GM12878 (cell line): ENCODE results near the gene POLE3. TPM values are rescaled to one million over a fixed set of nuclear protein-coding genes. Genes with fewer than 3 reads are reported as not detected.

Source experiments
- ATAC-seq: fragments of 200-7000 bp; cut with Tn5 transposase; 3 replicates; pipeline ENCODE4 v1.9.1; 2020; ENCODE audit warnings: mild to moderate bottlenecking, moderate library complexity
- BruUV-seq: library from RNA; stranded (reverse); fragments of 400-500 nt; replicated peaks from 2 replicates; lab custom pipeline; 2021; lab: Mats Ljungman, UMichigan
- CTCF ChIA-PET: fragments of 300-600 bp; sonication (Branson Sonifier 250); formaldehyde crosslinking; extraction: SDS; loops from one replicate; lab custom pipeline; 2021; ENCODE audit warnings: inconsistent platforms; lab: Yijun Ruan, JAX
- POLR2A ChIA-PET: fragments of 350-600 bp; formaldehyde crosslinking; extraction: SDS; loops from one replicate; lab custom pipeline; 2021; ENCODE audit warnings: inconsistent platforms; lab: Charles Lee
- RAD21 ChIA-PET: fragments of 300-600 bp; sonication (Branson Sonifier 250); formaldehyde crosslinking; loops from one replicate; lab custom pipeline; 2023; ENCODE audit warnings: antibody characterized with exemption; ENCODE audit not compliant: unreplicated experiment; lab: Charles Lee
- SMC1A ChIA-PET: fragments of 300-600 bp; sonication (Branson Sonifier 250); formaldehyde crosslinking; loops from one replicate; lab custom pipeline; 2023; ENCODE audit not compliant: unreplicated experiment, uncharacterized antibody; lab: Charles Lee
- DNase-seq: peaks from one replicate; pipeline ENCODE4 v3.0.0-alpha.2; 2011; ENCODE audit warnings: low read depth, low spot score
- FAIRE-seq: peaks from 3 replicates; lab custom pipeline; 2011; peaks lifted over from hg19 to GRCh38; lab: Jason Lieb, UNC
- H2AFZ ChIP-seq: 2 replicates; pipeline ENCODE4 v1.6.0; 2011; ENCODE audit warnings: low read depth, low read length, control low read depth; ENCODE audit not compliant: control insufficient read depth
- H3K27ac ChIP-seq: 2 replicates; pipeline ENCODE4 v1.5.1; 2011; ENCODE audit warnings: control low read depth; ENCODE audit not compliant: control insufficient read depth, insufficient read depth
- H3K27me3 ChIP-seq, 2 experiments: replicated peaks in 1 of 2; 2 replicates each; pipeline versions ENCODE4 v1.6.0 to v1.6.1; 2011; ENCODE audit warnings: low read length in 1 of 2; ENCODE audit not compliant: control insufficient read depth in 2 of 2, insufficient read depth in 2 of 2
- H3K36me3 ChIP-seq, 2 experiments: 2 replicates each; pipeline ENCODE4 v1.5.1; 2011; ENCODE audit warnings: low read length in 1 of 2; ENCODE audit not compliant: control insufficient read depth in 2 of 2, insufficient read depth in 2 of 2
- H3K4me1 ChIP-seq: 2 replicates; pipeline ENCODE4 v1.6.1; 2011; ENCODE audit warnings: mild to moderate bottlenecking, low read length, moderate library complexity, mixed read lengths; ENCODE audit not compliant: control insufficient read depth, insufficient read depth
- H3K4me2 ChIP-seq: 2 replicates; pipeline ENCODE4 v1.6.0; 2011; ENCODE audit warnings: control low read depth; ENCODE audit not compliant: control insufficient read depth, insufficient read depth
- H3K4me3 ChIP-seq: fragments of 200-600 bp; sonication (generic); 2 replicates; pipeline ENCODE4 v1.5.1; 2016
- H3K79me2 ChIP-seq: 2 replicates; pipeline ENCODE4 v1.6.0; 2011; ENCODE audit warnings: low read length; ENCODE audit not compliant: control insufficient read depth, insufficient read depth
- H3K9ac ChIP-seq: 2 replicates; pipeline ENCODE4 v1.8.0; 2011; ENCODE audit warnings: low read length, control low read depth, mixed read lengths; ENCODE audit not compliant: control insufficient read depth, insufficient read depth
- H3K9me3 ChIP-seq: replicated peaks from 3 replicates; pipeline ENCODE4 v1.5.1; 2011; ENCODE audit warnings: mild to moderate bottlenecking, low read length; ENCODE audit not compliant: control insufficient read depth, insufficient read depth
- H4K20me1 ChIP-seq: 2 replicates; pipeline ENCODE4 v1.6.0; 2011; ENCODE audit not compliant: control insufficient read depth, insufficient read depth
- ATF3 ChIP-seq: IDR thresholded peaks from 2 replicates; pipeline ENCODE4 v1.6.1; 2011; ENCODE audit warnings: low read depth, mild to moderate bottlenecking, low read length, moderate library complexity, borderline replicate concordance; ENCODE audit errors: extremely low read depth
- CBX3 ChIP-seq: fragments of 200-600 bp; sonication (generic); IDR thresholded peaks from 2 replicates; pipeline ENCODE4 v1.6.1; 2016; ENCODE audit warnings: low read depth, borderline replicate concordance
- CHD1 ChIP-seq: IDR thresholded peaks from 2 replicates; pipeline ENCODE4 v1.6.1; 2012; ENCODE audit warnings: low read depth, low read length, improper control_type of control experiment
- CHD2 ChIP-seq: IDR thresholded peaks from 2 replicates; pipeline ENCODE4 v1.6.1; 2011; ENCODE audit warnings: low read depth, low read length, improper control_type of control experiment, borderline replicate concordance
- IKZF1 ChIP-seq: fragments of 450-650 bp; conservative IDR thresholded peaks from 2 replicates; pipeline ENCODE4 v1.6.1; 2017; ENCODE audit warnings: antibody characterized with exemption, mild to moderate bottlenecking
- NFYB ChIP-seq: IDR thresholded peaks from 2 replicates; pipeline ENCODE4 v1.6.1; 2011; ENCODE audit warnings: low read depth, mild to moderate bottlenecking, low read length, improper control_type of control experiment, moderate library complexity; ENCODE audit not compliant: insufficient read depth
- NKRF ChIP-seq: fragments of 450-650 bp; conservative IDR thresholded peaks from 2 replicates; pipeline ENCODE4 v1.6.1; 2017; ENCODE audit warnings: mild to moderate bottlenecking, moderate library complexity
- POU2F2 ChIP-seq: IDR thresholded peaks from 3 replicates; pipeline ENCODE4 v1.6.1; 2011; ENCODE audit warnings: low read depth, mild to moderate bottlenecking, low read length, borderline replicate concordance
- RAD21 ChIP-seq: IDR thresholded peaks from 2 replicates; pipeline ENCODE4 v1.6.1; 2011; ENCODE audit warnings: mild to moderate bottlenecking, low read depth, low read length, moderate library complexity; ENCODE audit not compliant: insufficient read depth
- RB1 ChIP-seq: fragments of 450-650 bp; formaldehyde crosslinking; IDR thresholded peaks from 2 replicates; pipeline ENCODE4 v1.6.1; 2017; ENCODE audit warnings: mild to moderate bottlenecking, borderline replicate concordance
- RELA ChIP-seq: fragments of 450-650 bp; IDR thresholded peaks from 2 replicates; pipeline ENCODE4 v1.8.0; 2014; ENCODE audit warnings: borderline replicate concordance; ENCODE audit not compliant: partially characterized antibody
- STAT1 ChIP-seq: fragments of 450-650 bp; conservative IDR thresholded peaks from 2 replicates; pipeline ENCODE4 v1.6.1; 2014; ENCODE audit warnings: antibody characterized with exemption, mild to moderate bottlenecking
- TBL1XR1 ChIP-seq: IDR thresholded peaks from 2 replicates; pipeline ENCODE4 v1.6.1; 2012; ENCODE audit warnings: low read depth, low read length, improper control_type of control experiment
- TCF12 ChIP-seq: IDR thresholded peaks from 2 replicates; pipeline ENCODE4 v1.6.1; 2011; ENCODE audit warnings: low read depth, mild to moderate bottlenecking, low read length
- TCF3 ChIP-seq: IDR thresholded peaks from 2 replicates; pipeline ENCODE4 v1.6.1; 2012; ENCODE audit warnings: low read depth, mild to moderate bottlenecking, low read length, borderline replicate concordance; ENCODE audit not compliant: insufficient read depth
- TCF7 ChIP-seq: IDR thresholded peaks from 2 replicates; pipeline ENCODE4 v1.6.1; 2014; ENCODE audit warnings: antibody characterized with exemption, borderline replicate concordance
- WRNIP1 ChIP-seq: IDR thresholded peaks from 2 replicates; pipeline ENCODE4 v1.6.1; 2011; ENCODE audit warnings: low read depth, low read length, improper control_type of control experiment, borderline replicate concordance
- ZNF384 ChIP-seq: IDR thresholded peaks from 2 replicates; pipeline ENCODE4 v1.6.1; 2012; ENCODE audit warnings: low read depth, mild to moderate bottlenecking, low read length, improper control_type of control experiment, borderline replicate concordance
- WGBS: methylation state at CpG from one replicate; pipeline ENCODE4 v1.1.6; 2016; ENCODE audit warnings: low lambda C conversion rate; ENCODE audit not compliant: insufficient replicate concordance, insufficient coverage; ENCODE audit errors: missing lambda C conversion rate; 5-methylcytosine and 5-hydroxymethylcytosine counted together
- in situ Hi-C: fragments of 300-500 bp; cut with MboI; formaldehyde crosslinking; loops from 9 replicates; pipeline ENCODE4 v1.14.3; 2018; ENCODE audit warnings: mixed read lengths
- intact Hi-C: fragments of 100-400 bp; cut with micrococcal nuclease; formaldehyde crosslinking; loops from one replicate; pipeline ENCODE4 v1.14.2; 2022; ENCODE audit not compliant: unreplicated experiment
- polyA plus RNA-seq, 11 experiments: library from polyadenylated mRNA; depleted of rRNA in 4 of 11; unstranded in 6 of 11; stranded (reverse) in 5 of 11; fragments of >200 nt; fragmentation: Nextera tagmentation in 4 of 11; fragmentation: Illumina TruSeq in 1 of 11; extraction: Ambion mirVana in 4 of 11; extraction: Trizol in 1 of 11; gene quantifications; 1 replicate in 1 of 11; 2 replicates in 10 of 11; pipeline versions ENCODE4 v1.2.1 to v1.2.3, GENCODE V29; 2011 to 2016; ENCODE audit warnings: inconsistent platforms in 2 of 11, missing spikeins in 2 of 11, low read depth in 1 of 11
- total RNA-seq, 4 experiments: library from RNA; depleted of rRNA in 3 of 4; stranded (reverse); fragments of >200 nt in 3 of 4; fragmentation: Illumina TruSeq in 1 of 4; extraction: Trizol in 1 of 4; gene quantifications; 2 replicates each; pipeline versions ENCODE4 v1.2.1 to v1.2.3, GENCODE V29; 2013 to 2021

POLE3 gene
- total and polyA plus RNA-seq, 10 of the 15 experiments (the other 5 are each of a cell fraction or from before 2014, with no cell fraction given) = 40.8 to 116 (median 80.2) TPM

- intact Hi-C loops = no loop called here
- no peak for FAIRE-seq
- ChIA-PET RAD21 (no interaction called here), SMC1A (no interaction called here)
- 87% methylated on average over 17 of the region's 17 CpGs for WGBS
- no peaks in the 10 kb centered on the region for H3K4me1 ChIP-seq
- no peak for ATAC-seq
- no peak overlapping the region for H2AFZ ChIP-seq
- H3K27me3 ChIP-seq = no peaks in the 10 kb centered on the region
- no peaks in the 10 kb centered on the region for H3K9me3 ChIP-seq
- no TSS peak for BruUV-seq
- no peak overlapping the region for H3K4me3 ChIP-seq
- TF ChIP-seq STAT1 (no peak), TCF12 (no peak), ZNF384 (no peak), CBX3 (no peak), TCF3 (no peak), ATF3 (no peak), POU2F2 (no peak), CHD1 (no peak), NFYB (no peak), RAD21 (no peak), RB1 (no peak), TCF7 (no peak), IKZF1 (no peak), CHD2 (no peak), NKRF (no peak), WRNIP1 (no peak), TBL1XR1 (no peak), RELA (no peak)
- TF ChIP-seq, all 136 proteins: peak for 0
- no peak overlapping the region for H3K27ac ChIP-seq
- no peak overlapping the region for H3K4me2 ChIP-seq
- no peak overlapping the region for H3K9ac ChIP-seq
- no peaks in the 10 kb centered on the region for H3K79me2 ChIP-seq
- DNase-seq = no peak
- peaks cover 0 to 10% of the 10 kb centered on the region in 2 experiments; a peak in 3 of 4 replicates for H3K36me3 ChIP-seq
- CTCF ChIA-PET = interaction anchor here (1.2 kb wide), 1 partner anchor 11 kb away, joined by 3 read pairs; the partner anchor contains the start of gene ALAD
- no peaks in the 10 kb centered on the region; the same call in 1 of the 2 replicates for H4K20me1 ChIP-seq
- POLR2A ChIA-PET = no interaction called here
- in situ Hi-C loops = no loop called here
These were observed 20.1 kb downstream of the POLE3 start for GRCh38 chr9:113390192-113390960.
